Measurements from ENCODE around the gene UGGT1. TPM values are rescaled to one million over a fixed set of nuclear protein-coding genes. Genes with fewer than 3 reads are reported as not detected.

Gene UGGT1
- total RNA-seq, 1 donor = 80.0 TPM

DNA sequence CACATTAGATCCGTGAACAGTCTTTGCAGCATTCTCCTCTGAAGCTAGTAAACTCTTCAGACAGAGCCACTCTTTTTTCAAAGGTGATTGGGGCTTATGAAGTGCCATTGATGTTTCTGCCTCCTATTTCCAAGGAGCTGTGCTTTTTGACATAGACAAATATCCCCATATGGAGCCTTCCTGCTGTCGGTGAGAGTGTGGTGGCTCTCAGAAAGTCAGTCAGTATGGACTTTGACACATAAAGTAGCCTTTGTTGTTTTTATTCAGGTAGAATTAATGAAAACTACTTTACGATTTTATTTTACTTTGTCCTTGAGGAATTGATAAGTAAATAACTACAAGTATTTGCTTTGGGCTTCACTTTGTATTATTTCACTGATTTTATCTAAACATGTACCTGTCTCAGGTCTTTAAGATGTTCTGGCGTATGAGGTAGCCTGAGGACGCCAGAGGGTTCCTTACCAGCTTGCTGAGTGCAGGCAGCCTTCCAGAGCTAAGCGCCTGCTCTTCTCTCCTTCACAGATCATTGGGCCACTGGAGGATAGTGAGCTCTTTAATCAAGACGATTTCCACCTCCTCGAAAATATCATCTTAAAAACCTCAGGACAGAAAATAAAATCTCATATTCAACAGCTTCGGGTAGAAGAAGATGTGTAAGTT is 69.7 kb downstream of the UGGT1 start:
- no peak overlapping the region for H3K4me3 ChIP-seq (ENCODE audit: insufficient read depth, low read length)
- H3K4me2 ChIP-seq (ENCODE audit: insufficient read depth, low read length) = no peak overlapping the region
- DNase-seq (ENCODE audit: insufficient read length, low spot score, missing footprints) = peak; percentile 10
- no peak overlapping the region for H3K27ac ChIP-seq (ENCODE audit: low read depth, low read length)
- H4K20me1 ChIP-seq (ENCODE audit: insufficient read depth, low read length) = no peaks in the 10 kb centered on the region
- H3K9me3 ChIP-seq (ENCODE audit: low read depth, low read length) = no peaks in the 10 kb centered on the region
- H3K79me2 ChIP-seq (ENCODE audit: insufficient read depth, low read length) = peaks cover 2% of the 10 kb centered on the region
- H3K27me3 ChIP-seq (ENCODE audit: insufficient read depth, low read length) = no peaks in the 10 kb centered on the region
- no peak overlapping the region for H2AFZ ChIP-seq (ENCODE audit: low read length)
- no peaks in the 10 kb centered on the region for H3K4me1 ChIP-seq (ENCODE audit: insufficient read depth, low read length)
- peaks cover 56% of the 10 kb centered on the region for H3K36me3 ChIP-seq (ENCODE audit: insufficient read depth, low read length)
- TF ChIP-seq, protein P1, sequence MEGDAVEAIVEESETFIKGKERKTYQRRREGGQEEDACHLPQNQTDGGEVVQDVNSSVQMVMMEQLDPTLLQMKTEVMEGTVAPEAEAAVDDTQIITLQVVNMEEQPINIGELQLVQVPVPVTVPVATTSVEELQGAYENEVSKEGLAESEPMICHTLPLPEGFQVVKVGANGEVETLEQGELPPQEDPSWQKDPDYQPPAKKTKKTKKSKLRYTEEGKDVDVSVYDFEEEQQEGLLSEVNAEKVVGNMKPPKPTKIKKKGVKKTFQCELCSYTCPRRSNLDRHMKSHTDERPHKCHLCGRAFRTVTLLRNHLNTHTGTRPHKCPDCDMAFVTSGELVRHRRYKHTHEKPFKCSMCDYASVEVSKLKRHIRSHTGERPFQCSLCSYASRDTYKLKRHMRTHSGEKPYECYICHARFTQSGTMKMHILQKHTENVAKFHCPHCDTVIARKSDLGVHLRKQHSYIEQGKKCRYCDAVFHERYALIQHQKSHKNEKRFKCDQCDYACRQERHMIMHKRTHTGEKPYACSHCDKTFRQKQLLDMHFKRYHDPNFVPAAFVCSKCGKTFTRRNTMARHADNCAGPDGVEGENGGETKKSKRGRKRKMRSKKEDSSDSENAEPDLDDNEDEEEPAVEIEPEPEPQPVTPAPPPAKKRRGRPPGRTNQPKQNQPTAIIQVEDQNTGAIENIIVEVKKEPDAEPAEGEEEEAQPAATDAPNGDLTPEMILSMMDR (IDR thresholded peaks at IDR 0.05; ENCODE audit: extremely low read depth, low read depth, low read length) = no peak

DNA sequence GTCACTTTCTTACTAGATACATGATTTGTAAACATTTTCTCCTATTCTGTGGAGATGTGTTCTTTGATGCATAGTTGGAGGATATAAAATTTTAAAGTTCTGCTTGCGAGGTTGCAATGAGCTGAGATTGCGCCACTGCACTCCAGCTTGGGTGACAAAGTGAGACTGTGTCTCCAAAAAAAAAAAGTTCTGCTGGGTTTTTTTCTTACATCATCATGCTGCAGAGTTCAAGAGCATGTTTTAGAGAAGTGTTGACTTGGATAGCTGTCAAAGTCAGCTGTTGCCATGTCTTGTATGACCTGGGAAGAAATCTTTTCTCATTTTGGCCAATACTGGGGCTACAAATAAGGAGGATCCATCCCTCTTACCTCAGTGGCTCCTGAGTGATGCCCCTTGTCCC is 71.3 kb downstream of the UGGT1 start:
- Histone ChIP-seq H3K27ac (ENCODE audit: low read depth, low read length) (no peak overlapping the region), H3K36me3 (ENCODE audit: insufficient read depth, low read length) (peaks cover 60% of the 10 kb centered on the region), H3K4me2 (ENCODE audit: insufficient read depth, low read length) (no peak overlapping the region), H3K4me3 (ENCODE audit: insufficient read depth, low read length) (no peak overlapping the region), H3K79me2 (ENCODE audit: insufficient read depth, low read length) (peaks cover 2% of the 10 kb centered on the region), H4K20me1 (ENCODE audit: insufficient read depth, low read length) (no peaks in the 10 kb centered on the region), H3K4me1 (ENCODE audit: insufficient read depth, low read length) (no peaks in the 10 kb centered on the region), H3K9me3 (ENCODE audit: low read depth, low read length) (no peaks in the 10 kb centered on the region), H3K27me3 (ENCODE audit: insufficient read depth, low read length) (no peaks in the 10 kb centered on the region), H2AFZ (ENCODE audit: low read length) (no peak overlapping the region)
- no peak for DNase-seq (ENCODE audit: insufficient read length, low spot score, missing footprints)
- TF ChIP-seq, protein P1 (IDR thresholded peaks at IDR 0.05; ENCODE audit: extremely low read depth, low read depth, low read length) = no peak

DNA sequence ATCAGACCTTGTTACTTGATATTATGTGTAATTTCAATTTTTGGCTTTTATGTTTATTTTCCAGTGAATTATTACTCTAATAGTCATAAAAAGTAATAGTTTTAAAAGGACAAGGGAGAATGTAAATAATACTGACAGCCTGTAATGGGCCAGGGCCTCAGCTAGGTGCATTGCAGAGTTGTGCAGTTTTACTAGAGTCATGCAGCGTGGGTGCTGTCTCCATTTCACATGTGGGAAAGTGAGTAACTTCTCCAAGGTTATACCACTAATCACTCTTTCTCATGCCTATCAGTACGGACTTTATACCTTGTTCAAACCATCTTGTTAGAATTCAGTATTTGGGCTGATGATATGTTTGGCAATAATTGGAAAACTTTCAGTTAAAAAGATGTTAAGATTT is 73.3 kb downstream of the UGGT1 start:
- no peaks in the 10 kb centered on the region for H3K9me3 ChIP-seq (ENCODE audit: low read depth, low read length)
- H3K4me1 ChIP-seq (ENCODE audit: insufficient read depth, low read length) = no peaks in the 10 kb centered on the region
- peaks cover 2% of the 10 kb centered on the region for H3K79me2 ChIP-seq (ENCODE audit: insufficient read depth, low read length)
- TF ChIP-seq, protein P1 (IDR thresholded peaks at IDR 0.05; ENCODE audit: extremely low read depth, low read depth, low read length) = no peak
- peaks cover 55% of the 10 kb centered on the region for H3K36me3 ChIP-seq (ENCODE audit: insufficient read depth, low read length)
- H3K27ac ChIP-seq (ENCODE audit: low read depth, low read length) = no peak overlapping the region
- H4K20me1 ChIP-seq (ENCODE audit: insufficient read depth, low read length) = no peaks in the 10 kb centered on the region
- no peak overlapping the region for H3K4me2 ChIP-seq (ENCODE audit: insufficient read depth, low read length)
- H3K27me3 ChIP-seq (ENCODE audit: insufficient read depth, low read length) = no peaks in the 10 kb centered on the region
- no peak for DNase-seq (ENCODE audit: insufficient read length, low spot score, missing footprints)
- no peak overlapping the region for H3K4me3 ChIP-seq (ENCODE audit: insufficient read depth, low read length)
- H2AFZ ChIP-seq (ENCODE audit: low read length) = no peak overlapping the region

DNA sequence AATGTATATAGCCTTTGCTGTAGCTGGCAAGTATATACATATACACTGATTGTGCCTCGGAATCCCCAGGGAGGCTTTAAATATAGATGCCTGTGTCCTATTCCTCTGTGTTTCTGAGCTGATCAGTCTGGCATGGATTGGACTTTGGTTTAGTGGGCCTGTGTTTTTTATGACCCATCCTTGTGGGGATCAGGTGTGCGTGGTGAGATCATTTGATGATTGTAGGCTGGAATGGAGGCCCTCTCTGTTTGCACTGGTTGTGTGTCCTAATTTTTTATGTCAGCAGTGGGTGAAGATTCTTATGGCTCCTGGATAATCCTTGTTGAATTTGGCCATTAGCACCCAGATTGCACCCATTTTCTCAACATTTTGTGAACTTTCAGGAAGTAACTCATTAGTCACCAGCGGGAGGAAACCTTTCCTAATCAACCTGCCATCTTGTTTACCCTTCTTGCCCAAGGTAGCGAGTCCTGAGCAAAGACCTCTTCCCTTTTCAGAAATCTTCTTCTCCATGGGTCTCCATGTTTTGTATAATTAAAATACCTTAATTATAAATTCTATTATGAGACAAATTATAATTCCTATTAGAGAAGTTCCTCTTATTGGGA is 75.8 kb downstream of the UGGT1 start:
- Histone ChIP-seq H3K4me3 (ENCODE audit: insufficient read depth, low read length) (no peak overlapping the region), H3K27ac (ENCODE audit: low read depth, low read length) (no peak overlapping the region), H3K79me2 (ENCODE audit: insufficient read depth, low read length) (peaks cover 2% of the 10 kb centered on the region), H3K4me2 (ENCODE audit: insufficient read depth, low read length) (no peak overlapping the region), H4K20me1 (ENCODE audit: insufficient read depth, low read length) (no peaks in the 10 kb centered on the region), H2AFZ (ENCODE audit: low read length) (no peak overlapping the region), H3K9me3 (ENCODE audit: low read depth, low read length) (no peaks in the 10 kb centered on the region), H3K27me3 (ENCODE audit: insufficient read depth, low read length) (no peaks in the 10 kb centered on the region), H3K4me1 (ENCODE audit: insufficient read depth, low read length) (no peaks in the 10 kb centered on the region), H3K36me3 (ENCODE audit: insufficient read depth, low read length) (peaks cover 55% of the 10 kb centered on the region)
- TF ChIP-seq, protein P1 (IDR thresholded peaks at IDR 0.05; ENCODE audit: extremely low read depth, low read depth, low read length) = no peak
- DNase-seq (ENCODE audit: insufficient read length, low spot score, missing footprints) = no peak

Data from osteoblast (primary cell).